HG02759 (cell line): ENCODE measurements around the gene CXorf65.

Experiments
- ATAC-seq: cut with Tn5 transposase; IDR thresholded peaks from one replicate; pipeline ENCODE4 v1.9.1; 2021; ENCODE audit warnings: mild to moderate bottlenecking, moderate library complexity; ENCODE audit not compliant: unreplicated experiment

The CXorf65 gene

GRCh38 chrX:71107762-71108360 is 1.3 kb upstream of the CXorf65 start:
- no peak for ATAC-seq

DNA sequence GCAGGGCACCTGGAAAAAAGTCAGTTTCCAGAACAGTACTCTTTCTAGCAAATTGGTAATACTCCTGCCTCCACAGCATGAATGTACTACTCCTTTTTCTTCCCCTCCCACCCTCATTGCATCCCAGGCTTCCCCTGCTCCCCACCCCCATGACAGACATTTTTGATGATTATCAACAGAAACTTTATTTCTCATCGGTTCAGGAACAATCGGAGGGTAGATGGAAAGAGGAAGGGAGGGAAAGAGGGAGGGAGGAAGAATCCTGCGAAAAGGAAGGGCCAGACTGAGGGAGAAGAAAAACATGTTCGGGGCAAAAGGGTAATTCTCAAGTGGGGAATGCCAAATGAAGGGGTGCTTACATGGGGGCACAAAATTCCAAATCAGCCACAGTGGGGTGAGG is 705 bp upstream of the CXorf65 start:
- ATAC-seq, result no peak

DNA sequence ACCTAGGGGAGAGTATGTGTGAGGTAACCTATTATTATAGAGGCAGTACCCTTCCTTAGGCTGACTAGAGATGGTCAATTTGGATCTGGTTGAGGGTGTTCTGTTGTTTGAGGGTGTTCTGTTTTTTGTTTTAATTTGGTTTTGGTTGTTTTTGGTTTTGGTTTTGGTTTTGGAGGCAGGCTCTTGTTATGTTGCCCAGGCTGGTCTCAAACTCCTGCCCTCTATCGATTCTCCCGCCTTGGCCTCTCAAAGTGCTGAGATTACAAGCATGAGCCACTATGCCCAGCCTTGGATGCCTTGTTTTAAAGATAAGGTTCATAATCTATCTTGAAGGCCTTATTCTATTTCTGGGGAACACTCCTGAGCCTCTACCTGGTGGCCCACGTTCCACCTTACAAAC is 912 bp downstream of the CXorf65 start:
- no peak for ATAC-seq

- ATAC-seq, result peak; percentile 65
Observed at GRCh38 chrX:71103110-71103983, 3.2 kb downstream of the CXorf65 start.

DNA sequence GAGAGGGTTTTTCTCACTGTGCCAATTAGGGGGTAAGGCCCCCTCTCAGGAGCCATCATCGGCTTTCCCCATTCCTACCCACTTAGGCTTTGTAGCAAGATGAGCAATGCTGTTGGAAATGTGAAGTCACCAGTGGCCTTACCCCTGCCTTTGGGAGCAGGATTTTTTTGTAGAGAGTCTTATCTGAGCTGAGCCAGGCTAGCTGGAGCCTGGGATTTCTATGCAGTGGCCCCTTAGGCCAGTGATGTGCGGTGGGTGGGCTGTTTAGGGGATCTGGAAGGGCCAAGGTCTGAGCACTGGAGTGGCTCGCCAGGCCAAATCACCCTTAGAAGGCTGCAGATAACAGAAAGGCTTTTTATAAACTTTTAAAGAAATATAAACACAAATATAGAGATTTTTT is 4.2 kb downstream of the CXorf65 start:
- no peak for ATAC-seq

- ATAC-seq, result no peak
Observed at GRCh38 chrX:71100581-71101505, 5.7 kb downstream of the CXorf65 start.

- no peak for ATAC-seq
Observed at GRCh38 chrX:71099736-71100135, 6.8 kb downstream of the CXorf65 start.

- ATAC-seq, result no peak
Observed at GRCh38 chrX:71098951-71099506, 7.5 kb downstream of the CXorf65 start.

DNA sequence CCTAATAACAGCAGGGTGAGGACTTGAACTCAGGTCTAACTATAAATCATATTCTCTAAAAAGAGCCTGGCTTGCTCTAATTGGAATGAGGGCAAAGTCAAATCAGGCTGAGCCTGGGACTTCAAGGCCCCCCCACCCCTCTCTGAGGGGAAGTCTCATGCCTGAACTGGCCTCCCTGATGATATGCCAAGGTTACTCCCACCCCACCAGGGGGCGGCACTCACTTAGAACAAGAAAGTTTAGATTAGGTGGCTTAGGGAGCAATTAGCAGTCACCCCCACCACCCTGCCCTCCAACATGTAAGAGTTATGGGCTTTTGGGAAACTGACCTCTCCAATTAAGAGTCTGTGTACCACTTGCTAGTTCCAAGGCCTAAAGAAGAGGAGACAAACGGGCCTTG is 8.2 kb downstream of the CXorf65 start:
- ATAC-seq, result no peak

GRCh38 chrX:71096760-71097032 is 9.8 kb downstream of the CXorf65 start:
- no peak for ATAC-seq

GRCh38 chrX:71095981-71096759 is 10.4 kb downstream of the CXorf65 start:
- peak; percentile 26 for ATAC-seq

DNA sequence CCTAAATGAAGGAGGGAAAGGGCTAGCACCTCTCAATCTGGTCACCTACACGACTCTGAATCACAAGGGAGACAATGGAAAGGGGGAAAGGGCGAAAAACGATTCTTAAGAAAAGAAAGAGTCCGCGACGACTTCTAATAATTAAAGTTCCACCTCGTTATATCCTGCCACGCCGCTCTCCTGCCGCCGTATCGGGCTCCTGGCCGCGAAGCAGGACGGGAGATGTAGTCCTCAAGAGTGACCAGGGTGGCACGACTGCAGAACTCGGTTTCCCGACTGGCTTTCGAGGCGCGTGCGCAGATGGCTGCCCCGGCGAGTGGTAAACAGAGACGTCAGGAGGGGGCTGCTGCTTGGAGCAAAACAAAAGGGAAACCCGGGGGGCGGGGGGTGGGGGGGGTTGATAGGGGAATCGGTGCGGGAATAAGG is 11.0 kb downstream of the CXorf65 start, which contains the start of gene FOXO4:
TSS of gene FOXO4 (plus strand) at position 297 of the 426 bp plus-strand sequence. CDS start 678 bp downstream, outside the sequence.
- ATAC-seq, result peak; percentile 91

DNA sequence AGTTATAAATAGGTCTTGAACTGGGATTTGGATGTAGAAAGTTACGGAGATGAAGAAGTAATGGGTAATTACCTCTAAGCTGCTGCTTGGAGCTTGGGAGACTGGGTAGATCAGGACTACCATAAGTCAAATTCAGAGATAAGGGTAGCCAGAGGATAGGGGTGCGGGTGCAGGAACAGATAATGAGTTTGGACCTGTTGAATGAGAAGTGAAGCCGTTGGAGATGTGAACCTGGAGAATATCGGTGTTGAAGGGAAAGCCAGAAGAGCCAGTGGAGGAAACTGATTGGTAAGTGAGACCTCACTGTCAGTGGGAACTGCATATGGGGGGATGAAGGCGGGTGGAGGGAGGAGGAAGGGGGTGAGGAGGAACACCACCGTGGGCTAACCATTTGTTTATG is 11.5 kb downstream of the CXorf65 start:
- ATAC-seq, result no peak

GRCh38 chrX:71091263-71091662 is 15.3 kb downstream of the CXorf65 start:
- no peak for ATAC-seq

- ATAC-seq, result no peak
Observed at GRCh38 chrX:71085900-71086299, 20.6 kb downstream of the CXorf65 start.

- ATAC-seq, result no peak
Observed at GRCh38 chrX:71082822-71083221, 23.7 kb downstream of the CXorf65 start.

DNA sequence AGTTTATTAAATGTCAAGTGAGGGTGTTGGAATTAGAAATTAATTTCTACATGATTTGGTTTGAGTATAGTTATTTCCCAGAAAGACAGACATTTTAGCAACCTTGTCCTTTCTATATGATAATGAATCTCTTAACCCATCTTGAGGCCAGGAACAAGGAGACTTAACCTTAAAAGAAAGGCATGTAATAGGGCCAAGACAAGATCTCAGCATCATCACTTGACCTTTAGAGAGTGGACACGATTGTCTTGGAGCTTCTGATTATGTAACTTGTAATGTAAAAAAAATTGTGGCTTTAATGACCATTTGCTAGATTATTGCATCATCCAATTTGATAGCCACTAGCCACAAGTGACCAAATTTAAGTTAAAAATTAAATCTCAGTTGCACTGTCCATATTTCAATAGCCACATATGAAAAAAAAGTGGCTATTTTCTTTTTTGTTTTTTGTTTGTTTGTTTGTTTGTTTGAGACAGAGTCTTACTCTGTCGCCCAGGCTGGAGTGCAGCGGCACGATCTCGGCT is 24.4 kb downstream of the CXorf65 start:
- ATAC-seq, result no peak

- no peak for ATAC-seq
Observed at GRCh38 chrX:71081330-71082123, 25.0 kb downstream of the CXorf65 start.

DNA sequence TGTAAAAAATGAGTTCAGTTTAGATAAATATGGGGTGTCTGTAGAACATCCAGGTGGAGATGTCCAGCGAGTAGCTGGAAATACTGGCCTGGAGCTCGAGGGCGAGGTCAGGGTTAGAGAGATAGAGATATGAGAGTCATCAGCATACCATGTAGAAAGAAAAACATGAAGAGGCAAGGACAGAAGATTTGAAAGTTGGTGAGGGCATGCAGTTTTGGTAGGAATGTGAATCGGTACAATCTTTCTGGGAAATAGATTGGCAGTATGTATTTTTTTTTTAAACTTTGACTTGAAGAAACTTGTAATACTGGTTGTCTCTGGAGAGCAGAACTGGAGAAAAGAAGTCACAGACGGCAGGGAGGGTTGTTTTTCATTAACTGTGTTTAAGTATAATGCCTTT is 36.0 kb downstream of the CXorf65 start:
- ATAC-seq, result no peak
